GM21367 (cell line): ENCODE results near the gene MYBPHL.

ENCODE experiments used
- ATAC-seq: cut with Tn5 transposase; IDR thresholded peaks from one replicate; pipeline ENCODE4 v1.9.1; 2021; ENCODE audit not compliant: unreplicated experiment

Gene MYBPHL

GRCh38 chr1:109281680-109282496 is 24.9 kb downstream of the MYBPHL start:
- ATAC-seq: no peak

- ATAC-seq: no peak
These were observed 25.9 kb downstream of the MYBPHL start for GRCh38 chr1:109280862-109281261.

GRCh38 chr1:109279615-109280278 is 27.1 kb downstream of the MYBPHL start:
- no peak for ATAC-seq

- peak; percentile 61 for ATAC-seq
These were observed 29.2 kb downstream of the MYBPHL start for GRCh38 chr1:109277434-109278204.

- no peak for ATAC-seq
These were observed 31.0 kb downstream of the MYBPHL start for GRCh38 chr1:109275706-109276345.

DNA sequence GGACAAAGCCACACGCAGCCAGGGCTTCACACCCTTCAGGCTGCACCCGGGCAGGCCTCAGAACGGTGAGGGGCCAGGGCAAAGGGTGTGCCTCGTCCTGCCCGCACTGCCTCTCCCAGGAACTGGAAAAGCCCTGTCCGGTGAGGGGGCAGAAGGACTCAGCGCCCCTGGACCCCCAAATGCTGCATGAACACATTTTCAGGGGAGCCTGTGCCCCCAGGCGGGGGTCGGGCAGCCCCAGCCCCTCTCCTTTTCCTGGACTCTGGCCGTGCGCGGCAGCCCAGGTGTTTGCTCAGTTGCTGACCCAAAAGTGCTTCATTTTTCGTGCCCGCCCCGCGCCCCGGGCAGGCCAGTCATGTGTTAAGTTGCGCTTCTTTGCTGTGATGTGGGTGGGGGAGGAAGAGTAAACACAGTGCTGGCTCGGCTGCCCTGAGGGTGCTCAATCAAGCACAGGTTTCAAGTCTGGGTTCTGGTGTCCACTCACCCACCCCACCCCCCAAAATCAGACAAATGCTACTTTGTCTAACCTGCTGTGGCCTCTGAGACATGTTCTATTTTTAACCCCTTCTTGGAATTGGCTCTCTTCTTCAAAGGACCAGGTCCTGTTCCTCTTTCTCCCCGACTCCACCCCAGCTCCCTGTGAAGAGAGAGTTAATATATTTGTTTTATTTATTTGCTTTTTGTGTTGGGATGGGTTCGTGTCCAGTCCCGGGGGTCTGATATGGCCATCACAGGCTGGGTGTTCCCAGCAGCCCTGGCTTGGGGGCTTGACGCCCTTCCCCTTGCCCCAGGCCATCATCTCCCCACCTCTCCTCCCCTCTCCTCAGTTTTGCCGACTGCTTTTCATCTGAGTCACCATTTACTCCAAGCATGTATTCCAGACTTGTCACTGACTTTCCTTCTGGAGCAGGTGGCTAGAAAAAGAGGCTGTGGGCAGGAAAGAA is 32.0 kb downstream of the MYBPHL start:
- no peak for ATAC-seq

GRCh38 chr1:109273570-109274288 is 33.1 kb downstream of the MYBPHL start:
- no peak for ATAC-seq

DNA sequence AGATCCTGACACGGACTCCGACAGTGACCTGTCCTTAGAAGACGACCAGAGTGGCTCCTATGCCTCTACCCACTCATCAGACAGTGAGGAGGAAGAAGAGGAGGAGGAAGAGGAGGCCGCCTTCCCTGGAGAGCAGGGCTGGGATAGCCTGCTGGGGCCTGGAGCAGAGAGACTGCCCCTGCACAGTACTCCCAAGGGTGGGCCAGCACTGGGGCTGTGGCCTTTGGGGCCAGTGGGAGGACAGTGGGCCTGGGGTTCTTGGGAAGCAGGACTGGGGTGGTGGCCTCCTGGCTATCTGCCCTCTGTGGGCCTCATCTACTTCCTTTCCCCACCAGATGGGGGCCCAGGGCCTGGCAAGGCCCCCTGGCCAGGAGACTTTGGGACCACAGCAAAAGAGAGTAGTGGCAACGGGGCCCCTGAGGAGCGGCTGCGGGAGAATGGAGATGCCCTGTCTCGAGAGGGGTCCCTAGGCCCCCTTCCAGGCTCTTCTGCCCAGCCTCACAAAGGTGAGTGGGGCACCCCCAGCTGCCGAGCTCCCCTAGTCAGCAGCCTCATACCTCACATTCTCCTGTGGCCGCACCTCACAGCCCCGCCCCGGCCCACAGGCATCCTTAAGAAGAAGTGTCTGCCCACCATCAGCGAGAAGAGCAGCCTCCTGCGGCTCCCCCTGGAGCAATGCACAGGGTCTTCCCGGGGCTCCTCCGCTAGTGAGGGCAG is 33.8 kb downstream of the MYBPHL start:
- no peak for ATAC-seq

- no peak for ATAC-seq
These were observed 34.6 kb downstream of the MYBPHL start for GRCh38 chr1:109272021-109272799.

DNA sequence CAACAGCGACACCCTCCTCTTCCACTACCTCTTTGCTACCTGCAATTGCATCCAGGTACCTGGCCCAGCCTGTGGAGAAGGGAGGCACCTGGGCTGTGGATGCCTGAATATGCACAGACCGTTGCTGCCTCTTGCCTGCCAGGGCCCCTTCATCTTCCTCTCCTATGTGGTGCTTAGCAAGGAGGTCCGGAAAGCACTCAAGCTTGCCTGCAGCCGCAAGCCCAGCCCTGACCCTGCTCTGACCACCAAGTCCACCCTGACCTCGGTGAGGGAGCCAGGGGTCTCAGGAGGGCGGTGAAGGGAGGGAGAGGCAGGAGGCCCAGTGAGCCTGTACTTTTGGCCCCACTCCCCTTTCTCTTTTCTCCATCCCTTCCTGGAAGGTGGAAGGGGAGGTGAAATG is 35.4 kb downstream of the MYBPHL start:
- ATAC-seq: no peak

- ATAC-seq: no peak
These were observed 36.0 kb downstream of the MYBPHL start for GRCh38 chr1:109270623-109271317.

- no peak for ATAC-seq
These were observed 36.7 kb downstream of the MYBPHL start for GRCh38 chr1:109269981-109270622.

DNA sequence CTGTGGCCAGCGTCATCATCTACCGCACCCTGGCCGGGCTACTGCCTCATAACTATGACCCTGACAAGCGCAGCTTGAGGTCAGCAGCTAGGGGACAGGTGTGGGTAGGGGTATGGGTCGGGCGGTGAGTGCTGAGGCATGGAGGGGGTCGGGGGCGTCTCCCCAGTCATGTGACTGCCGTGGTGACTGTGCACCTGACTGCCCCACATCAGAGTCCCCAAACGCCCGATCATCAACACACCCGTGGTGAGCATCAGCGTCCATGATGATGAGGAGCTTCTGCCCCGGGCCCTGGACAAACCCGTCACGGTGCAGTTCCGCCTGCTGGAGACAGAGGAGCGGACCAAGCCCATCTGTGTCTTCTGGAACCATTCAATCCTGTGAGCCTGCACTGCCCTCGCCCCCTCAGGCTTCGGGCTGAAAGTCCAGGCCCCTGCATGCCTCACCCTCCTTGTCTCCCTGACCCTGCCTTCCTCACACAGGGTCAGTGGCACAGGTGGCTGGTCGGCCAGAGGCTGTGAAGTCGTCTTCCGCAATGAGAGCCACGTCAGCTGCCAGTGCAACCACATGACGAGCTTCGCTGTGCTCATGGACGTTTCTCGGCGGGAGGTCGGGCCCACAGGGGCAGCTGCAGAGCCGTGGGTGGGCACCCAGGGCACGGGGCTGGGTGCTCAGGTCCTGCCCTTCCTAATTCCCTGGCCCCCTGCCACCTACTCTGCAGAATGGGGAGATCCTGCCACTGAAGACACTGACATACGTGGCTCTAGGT is 37.4 kb downstream of the MYBPHL start:
- ATAC-seq: no peak

DNA sequence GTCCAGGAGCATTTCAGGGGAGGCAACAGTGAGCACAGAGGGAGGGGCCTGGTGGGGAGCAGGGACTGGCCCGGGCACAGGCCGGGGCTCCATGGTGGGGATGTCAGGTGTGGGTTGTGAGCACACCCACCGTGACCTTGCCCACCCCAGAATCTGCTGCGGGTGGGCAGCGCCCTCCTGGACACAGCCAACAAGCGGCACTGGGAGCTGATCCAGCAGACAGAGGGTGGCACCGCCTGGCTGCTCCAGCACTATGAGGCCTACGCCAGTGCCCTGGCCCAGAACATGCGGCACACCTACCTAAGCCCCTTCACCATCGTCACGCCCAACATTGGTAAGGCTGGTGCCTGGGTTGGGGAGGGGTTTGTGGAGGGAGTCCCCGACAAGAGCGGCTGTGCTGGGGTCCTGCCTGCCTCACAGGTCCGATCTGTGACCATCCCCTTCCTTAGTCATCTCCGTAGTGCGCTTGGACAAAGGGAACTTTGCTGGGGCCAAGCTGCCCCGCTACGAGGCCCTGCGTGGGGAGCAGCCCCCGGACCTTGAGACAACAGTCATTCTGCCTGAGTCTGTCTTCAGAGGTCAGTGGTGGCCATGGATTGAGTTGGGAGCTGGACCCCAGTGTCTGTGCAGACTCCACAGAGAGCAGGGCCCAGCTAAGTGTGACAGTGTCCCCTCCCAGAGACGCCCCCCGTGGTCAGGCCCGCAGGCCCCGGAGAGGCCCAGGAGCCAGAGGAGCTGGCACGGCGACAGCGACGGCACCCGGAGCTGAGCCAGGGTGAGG is 38.2 kb downstream of the MYBPHL start:
- no peak for ATAC-seq

DNA sequence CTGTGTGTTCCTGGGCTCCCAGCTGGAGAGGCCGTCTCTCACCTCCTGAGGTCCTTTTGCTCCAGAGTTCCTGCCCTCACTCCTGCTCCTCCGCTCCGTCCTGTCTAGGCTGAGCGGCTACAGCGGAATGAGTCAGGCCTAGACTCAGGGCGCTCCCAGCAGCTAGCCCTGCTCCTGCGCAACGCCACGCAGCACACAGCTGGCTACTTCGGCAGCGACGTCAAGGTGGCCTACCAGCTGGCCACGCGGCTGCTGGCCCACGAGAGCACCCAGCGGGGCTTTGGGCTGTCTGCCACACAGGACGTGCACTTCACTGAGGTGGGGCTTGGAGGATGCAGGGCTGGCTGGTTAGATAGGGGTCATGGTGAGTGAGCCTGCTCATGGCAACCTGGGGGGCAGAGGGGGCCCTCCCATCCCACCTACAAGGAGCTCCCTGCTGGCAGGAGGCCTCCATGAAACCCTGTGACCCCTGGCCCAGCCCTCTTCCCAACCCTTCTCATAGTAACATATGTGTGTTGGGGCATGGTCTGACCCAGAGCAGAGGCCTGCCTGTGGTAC is 39.0 kb downstream of the MYBPHL start:
- ATAC-seq: no peak
